NB4 (cell line): ENCODE data around the gene LOXL3.

ENCODE experiments used
- DNase-seq: peaks from one replicate; pipeline ENCODE4 v3.0.0; 2010; ENCODE audit warnings: low read depth
- H3K4me3 ChIP-seq: one replicate; pipeline ENCODE4 v1.5.1; 2011; ENCODE audit warnings: mild to moderate bottlenecking, low read depth, low read length, moderate library complexity
- CTCF ChIP-seq: IDR thresholded peaks from one replicate; pipeline ENCODE4 v1.5.1; 2012; ENCODE audit warnings: low read depth, low read length
- MYC ChIP-seq: IDR thresholded peaks from 2 replicates; pipeline ENCODE4 v1.6.1; 2011; ENCODE audit warnings: low read depth, low read length
- POLR2A ChIP-seq: IDR thresholded peaks from 2 replicates; pipeline ENCODE4 v1.6.1; 2011; ENCODE audit warnings: mild to moderate bottlenecking; ENCODE audit not compliant: insufficient read length; ENCODE audit errors: extremely low read depth
- TF ChIP-seq, protein P1 (sequence below): IDR thresholded peaks from 2 replicates; pipeline ENCODE4 v1.6.1; 2011; ENCODE audit warnings: low read depth, low read length

The LOXL3 gene

DNA sequence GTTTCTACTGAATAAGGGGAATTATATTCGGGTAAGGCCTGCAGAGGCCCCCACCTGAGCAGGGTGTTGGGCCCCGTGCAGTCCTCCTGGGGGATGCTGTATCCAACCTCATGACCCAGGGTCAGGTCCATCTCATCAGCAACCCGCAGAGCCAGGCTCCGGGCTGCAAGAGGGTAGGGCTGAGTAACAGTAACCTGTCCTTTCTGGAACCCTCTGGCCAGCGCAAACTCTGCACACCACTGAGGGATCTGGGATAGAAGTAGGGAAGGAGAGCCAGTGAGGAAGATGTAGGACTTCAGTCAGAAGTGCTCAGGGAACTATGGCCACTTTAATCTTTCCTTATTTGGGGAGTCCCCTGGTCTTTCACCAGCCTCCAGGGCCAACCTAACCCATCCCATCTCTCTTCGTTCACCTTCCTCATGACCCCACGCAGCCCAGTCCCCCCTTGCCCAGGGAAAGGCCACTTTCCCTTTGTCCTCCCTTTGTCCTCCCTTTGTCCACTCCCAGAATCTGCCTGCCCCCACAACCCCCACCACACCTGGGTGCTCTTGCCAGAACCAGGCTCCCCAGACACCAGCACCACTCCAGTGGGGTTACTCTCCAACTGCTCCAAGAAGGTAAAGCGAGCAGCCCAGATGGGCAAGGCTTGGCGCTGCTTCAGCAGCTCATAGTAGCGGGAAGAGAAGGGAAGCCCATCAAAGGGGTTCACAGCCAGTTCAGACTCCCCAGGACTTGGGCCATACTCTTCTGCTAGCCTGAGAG, 28.6 kb downstream of the LOXL3 start:
- no peak for DNase-seq
- TF ChIP-seq, protein P1, sequence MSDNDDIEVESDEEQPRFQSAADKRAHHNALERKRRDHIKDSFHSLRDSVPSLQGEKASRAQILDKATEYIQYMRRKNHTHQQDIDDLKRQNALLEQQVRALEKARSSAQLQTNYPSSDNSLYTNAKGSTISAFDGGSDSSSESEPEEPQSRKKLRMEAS: no peak
- TF ChIP-seq POLR2A: no peak
- no peak for TF ChIP-seq MYC
- no peak for TF ChIP-seq CTCF
- no peak overlapping the region for H3K4me3 ChIP-seq

- no peak overlapping the region for H3K4me3 ChIP-seq
- no peak for DNase-seq
- TF ChIP-seq POLR2A (no peak), CTCF (no peak), MYC (no peak)
- TF ChIP-seq, protein P1: no peak
These were observed 29.7 kb downstream of the LOXL3 start for GRCh38 chr2:74524005-74524404.

DNA sequence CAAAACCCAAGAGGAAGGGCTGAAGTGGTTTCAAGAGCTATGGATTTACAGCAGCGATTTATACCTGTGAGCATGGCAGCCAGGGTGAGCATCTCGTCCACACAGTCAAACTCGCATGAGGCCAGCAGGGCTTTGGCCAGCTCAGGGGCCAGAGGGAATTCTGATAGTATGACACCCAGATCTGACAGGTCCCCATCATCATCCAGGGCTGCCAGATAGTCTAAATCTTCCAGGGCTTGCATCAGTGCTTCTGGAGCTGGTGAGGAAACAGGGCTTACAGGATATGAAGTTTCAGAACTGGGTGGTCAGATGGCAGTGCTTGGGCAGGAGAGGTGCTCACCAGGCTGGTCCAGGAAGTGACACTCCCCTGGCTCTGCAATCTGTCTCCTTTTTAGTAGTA, 31.2 kb downstream of the LOXL3 start:
- no peak for DNase-seq
- TF ChIP-seq CTCF: no peak
- TF ChIP-seq MYC: no peak
- no peak for TF ChIP-seq POLR2A
- TF ChIP-seq, protein P1: no peak

GRCh38 chr2:74516650-74517049, 37.1 kb downstream of the LOXL3 start:
- no peak overlapping the region for H3K4me3 ChIP-seq
- no peak for DNase-seq
- TF ChIP-seq POLR2A (no peak), MYC (no peak), CTCF (no peak)
- TF ChIP-seq, protein P1: no peak

More for the DNA sequence above, 31.2 kb downstream of the LOXL3 start:
- no peak overlapping the region for H3K4me3 ChIP-seq

DNA sequence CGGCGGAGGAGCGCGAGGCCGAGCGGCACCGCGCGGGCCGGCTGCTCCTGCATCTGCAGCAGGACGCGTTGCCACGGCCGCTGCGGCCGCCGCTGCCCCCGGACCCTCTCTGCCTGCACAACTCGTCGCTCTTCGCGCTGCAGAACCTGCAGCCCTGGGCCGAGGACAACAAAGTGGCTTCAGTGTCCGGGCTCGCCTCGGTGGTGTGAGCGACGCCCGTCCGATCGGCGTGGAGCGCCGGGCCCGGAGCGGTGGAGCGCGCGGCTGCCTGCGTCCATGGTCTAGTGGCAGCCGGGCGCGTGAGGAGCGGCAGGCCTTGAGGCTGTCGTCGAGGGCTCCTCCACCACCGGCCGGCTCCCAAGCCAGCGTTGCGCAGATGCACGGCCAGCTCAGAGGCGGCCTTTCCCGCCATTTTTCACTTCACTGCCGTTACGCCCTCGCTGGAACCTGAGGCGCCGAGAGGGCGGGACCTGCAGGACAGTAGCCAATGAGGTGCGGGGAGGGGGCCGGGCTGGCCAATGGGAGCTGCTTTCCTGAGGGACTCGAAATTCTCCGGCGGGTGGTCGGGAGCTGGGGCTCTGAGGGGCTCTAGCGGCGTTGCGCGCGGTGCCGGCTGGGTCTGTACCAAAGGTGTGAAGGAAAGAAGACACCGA, 37.6 kb downstream of the LOXL3 start:
- DNase-seq: no peak
- no peak overlapping the region for H3K4me3 ChIP-seq

More for the DNA sequence above, 37.6 kb downstream of the LOXL3 start:
- TF ChIP-seq CTCF (no peak), POLR2A (no peak), MYC (no peak)
- TF ChIP-seq, protein P1: no peak
